Prostate gland (tissue), 2 donors: ENCODE measurements around the gene ATMIN.

ENCODE experiments used
- CTCF ChIP-seq, 4 experiments: fragments of 200-600 bp in 2 of 4; fragments of 450-650 bp in 2 of 4; sonication (generic) in 2 of 4; IDR thresholded peaks; 1 replicate in 3 of 4; 2 replicates in 1 of 4; pipeline ENCODE4 v1.5.1; 2016 to 2019; ENCODE audit warnings: antibody characterized with exemption in 4 of 4, mild to moderate bottlenecking in 2 of 4, moderate library complexity in 2 of 4
- POLR2A ChIP-seq: fragments of 450-650 bp; IDR thresholded peaks from one replicate; pipeline ENCODE4 v1.6.1; 2016; ENCODE audit warnings: antibody characterized with exemption, mild to moderate bottlenecking
- POLR2AphosphoS5 ChIP-seq: sonication (generic); formaldehyde crosslinking; IDR thresholded peaks from one replicate; pipeline ENCODE4 v1.6.1; 2017; ENCODE audit warnings: antibody characterized with exemption

DNA sequence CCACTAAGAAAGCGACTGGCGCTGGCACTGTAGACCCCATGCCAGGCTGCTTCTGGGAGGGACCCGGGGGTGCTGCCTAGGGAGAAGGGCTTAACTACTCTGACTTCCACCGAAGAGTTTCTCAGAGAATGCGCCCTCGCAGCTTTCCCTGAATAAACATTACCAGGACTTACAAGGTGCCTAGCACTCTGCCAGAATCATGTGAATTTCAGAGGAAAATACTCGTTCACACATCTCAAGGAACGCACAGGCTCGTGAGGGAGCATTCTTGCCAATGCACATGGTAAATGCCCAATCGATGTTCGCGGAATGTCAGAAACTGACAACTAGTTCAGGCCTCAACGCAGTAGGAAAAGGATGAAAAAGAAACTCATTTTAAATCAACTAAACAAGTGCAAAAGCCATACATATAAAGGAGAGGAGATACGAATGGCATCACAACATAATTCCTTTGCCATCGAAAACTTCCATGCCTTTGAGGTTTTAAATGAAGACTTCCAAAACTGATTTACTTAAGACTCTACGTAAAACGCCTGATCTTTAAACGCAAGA lies 30.0 kb upstream of the ATMIN start:
- TF ChIP-seq CTCF (IDR thresholded peaks at IDR 0.05) (no peak), POLR2A (no peak), POLR2AphosphoS5 (no peak)
